Adrenal gland (tissue), 5 donors: ENCODE data around the gene PDE8A.

ENCODE experiments used
- POLR2A ChIP-seq, 2 donors: fragments of 450-650 bp; IDR thresholded peaks; one replicate each; pipeline ENCODE4 v1.6.1; 2017; ENCODE audit warnings: antibody characterized with exemption in 2 of 2, mild to moderate bottlenecking in 2 of 2, moderate library complexity in 1 of 2
- TF ChIP-seq, protein P1 (sequence below), 6 experiments: fragments of 450-650 bp in 4 of 6; fragments of 200-600 bp in 2 of 6; sonication (generic) in 1 of 6; IDR thresholded peaks; 1 replicate in 5 of 6; 2 replicates in 1 of 6; pipeline versions ENCODE4 v1.5.1 to v1.8.0; 2016 to 2021; ENCODE audit warnings: antibody characterized with exemption in 6 of 6, mild to moderate bottlenecking in 2 of 6, moderate library complexity in 1 of 6
- donor health status: DM: no; HTN: no; CAD: no.

DNA sequence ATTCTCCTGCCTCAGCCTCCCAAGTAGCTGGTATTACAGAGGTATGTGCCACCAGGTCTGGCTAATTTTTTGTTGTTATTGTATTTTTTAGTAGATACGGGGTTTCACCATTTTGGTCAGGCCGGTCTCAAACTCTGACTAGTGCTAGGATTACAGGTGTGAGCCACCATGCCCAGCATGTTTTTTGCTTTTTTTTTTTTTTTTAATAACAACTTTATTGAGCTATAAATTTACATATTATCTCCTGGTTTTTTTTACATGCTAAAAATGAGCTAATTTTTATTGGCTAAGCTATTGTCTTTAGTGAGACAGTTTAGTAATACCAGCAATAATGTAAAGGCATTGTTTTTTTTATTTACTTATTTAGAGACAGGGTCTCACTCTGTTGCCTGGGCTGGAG is 105.2 kb downstream of the PDE8A start:
- no peak for TF ChIP-seq POLR2A (IDR thresholded peaks at IDR 0.05)
- TF ChIP-seq, protein P1, sequence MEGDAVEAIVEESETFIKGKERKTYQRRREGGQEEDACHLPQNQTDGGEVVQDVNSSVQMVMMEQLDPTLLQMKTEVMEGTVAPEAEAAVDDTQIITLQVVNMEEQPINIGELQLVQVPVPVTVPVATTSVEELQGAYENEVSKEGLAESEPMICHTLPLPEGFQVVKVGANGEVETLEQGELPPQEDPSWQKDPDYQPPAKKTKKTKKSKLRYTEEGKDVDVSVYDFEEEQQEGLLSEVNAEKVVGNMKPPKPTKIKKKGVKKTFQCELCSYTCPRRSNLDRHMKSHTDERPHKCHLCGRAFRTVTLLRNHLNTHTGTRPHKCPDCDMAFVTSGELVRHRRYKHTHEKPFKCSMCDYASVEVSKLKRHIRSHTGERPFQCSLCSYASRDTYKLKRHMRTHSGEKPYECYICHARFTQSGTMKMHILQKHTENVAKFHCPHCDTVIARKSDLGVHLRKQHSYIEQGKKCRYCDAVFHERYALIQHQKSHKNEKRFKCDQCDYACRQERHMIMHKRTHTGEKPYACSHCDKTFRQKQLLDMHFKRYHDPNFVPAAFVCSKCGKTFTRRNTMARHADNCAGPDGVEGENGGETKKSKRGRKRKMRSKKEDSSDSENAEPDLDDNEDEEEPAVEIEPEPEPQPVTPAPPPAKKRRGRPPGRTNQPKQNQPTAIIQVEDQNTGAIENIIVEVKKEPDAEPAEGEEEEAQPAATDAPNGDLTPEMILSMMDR (IDR thresholded peaks at IDR 0.05), result no peak
